M059J (cell line): ENCODE results near the gene F5. TPM values are rescaled to one million over a fixed set of nuclear protein-coding genes. Genes with fewer than 3 reads are reported as not detected.

Experiments
- DNase-seq: peaks from one replicate; pipeline ENCODE4 v3.0.0-alpha.2; 2012; ENCODE audit warnings: low read depth
- total RNA-seq: library from RNA; depleted of rRNA; stranded (reverse); fragments of >200 nt; shearing (Covaris generic); gene quantifications from 2 replicates; pipeline ENCODE4 v1.2.3, GENCODE V29; 2014

F5 gene
- total RNA-seq, 1 experiment from 2014 or later, result not detected

GRCh38 chr1:169588785-169589485 is 2.7 kb upstream of the F5 start:
- DNase-seq, result no peak

- no peak for DNase-seq
These were observed 1.8 kb upstream of the F5 start for GRCh38 chr1:169588112-169588511.

GRCh38 chr1:169586067-169586394 is 250 bp downstream of the F5 start:
- no peak for DNase-seq

- DNase-seq, result no peak
These were observed 1.1 kb downstream of the F5 start for GRCh38 chr1:169585181-169585580.

GRCh38 chr1:169584483-169585144 is 1.7 kb downstream of the F5 start:
- DNase-seq, result peak; percentile 3

- DNase-seq, result no peak
These were observed 8.1 kb downstream of the F5 start for GRCh38 chr1:169577981-169578738.

- DNase-seq, result no peak
These were observed 9.3 kb downstream of the F5 start for GRCh38 chr1:169576935-169577331.

- no peak for DNase-seq
These were observed 9.9 kb downstream of the F5 start for GRCh38 chr1:169576241-169576934.

GRCh38 chr1:169574336-169574735 is 11.9 kb downstream of the F5 start:
- DNase-seq, result no peak

- DNase-seq, result peak; percentile 44
These were observed 14.1 kb downstream of the F5 start for GRCh38 chr1:169572187-169572586.

GRCh38 chr1:169571450-169571849 is 14.8 kb downstream of the F5 start:
- DNase-seq, result no peak

- no peak for DNase-seq
These were observed 16.1 kb downstream of the F5 start for GRCh38 chr1:169570172-169570574.

GRCh38 chr1:169568497-169568896 is 17.8 kb downstream of the F5 start:
- no peak for DNase-seq

GRCh38 chr1:169565335-169566271 is 20.7 kb downstream of the F5 start:
- no peak for DNase-seq

GRCh38 chr1:169563650-169564049 is 22.6 kb downstream of the F5 start:
- no peak for DNase-seq

GRCh38 chr1:169563019-169563615 is 23.2 kb downstream of the F5 start:
- no peak for DNase-seq

GRCh38 chr1:169561692-169562091 is 24.6 kb downstream of the F5 start:
- no peak for DNase-seq

- DNase-seq, result no peak
These were observed 29.1 kb downstream of the F5 start for GRCh38 chr1:169557131-169557530.

GRCh38 chr1:169550294-169550693 is 36.0 kb downstream of the F5 start:
- DNase-seq, result peak; percentile 42

GRCh38 chr1:169548282-169548681 is 38.0 kb downstream of the F5 start:
- DNase-seq, result no peak
